ENCODE results near the gene CAMK1D.
"Not testable (repeated sequence)": the region's sequence is repeated elsewhere in the genome, so short reads cannot be mapped to it uniquely, and the experiment has no call there.

CAMK1D gene

GRCh38 chr10:12810046-12810445, 460.7 kb downstream of the CAMK1D start:
- peak; percentile 45 to 55 for ATAC-seq (replicated peaks)
- not testable (repeated sequence) for H3K9me3 Mint-ChIP-seq, H3K27me3 Mint-ChIP-seq, DNase-seq, H3K27ac Mint-ChIP-seq, H3K4me3 Mint-ChIP-seq
- peaks cover 9 to 11% of the 10 kb centered on the region in 2 donors for H3K4me1 Mint-ChIP-seq
- peaks cover 32 to 70% of the 10 kb centered on the region in 2 donors for H3K36me3 Mint-ChIP-seq

- DNase-seq (no peak), ATAC-seq (replicated peaks) (no peak)
- Mint-ChIP-seq H3K4me1 (peaks cover 7 to 11% of the 10 kb centered on the region in 2 donors), H3K27me3 (no peaks in the 10 kb centered on the region), H3K36me3 (peaks cover 42 to 75% of the 10 kb centered on the region in 2 donors), H3K27ac (no peak overlapping the region), H3K9me3 (no peaks in the 10 kb centered on the region), H3K4me3 (no peak overlapping the region)
Measured at GRCh38 chr10:12811826-12812225, 462.5 kb downstream of the CAMK1D start.

GRCh38 chr10:12812571-12812970, 463.2 kb downstream of the CAMK1D start:
- H3K9me3 Mint-ChIP-seq, result no peaks in the 10 kb centered on the region
- peaks cover 7 to 11% of the 10 kb centered on the region in 2 donors for H3K4me1 Mint-ChIP-seq
- H3K36me3 Mint-ChIP-seq, result peaks cover 43 to 73% of the 10 kb centered on the region in 2 donors
- H3K27ac Mint-ChIP-seq, result no peak overlapping the region
- no peak for ATAC-seq (replicated peaks)
- no peaks in the 10 kb centered on the region for H3K27me3 Mint-ChIP-seq
- no peak overlapping the region for H3K4me3 Mint-ChIP-seq
- DNase-seq, result no peak

GRCh38 chr10:12814166-12814565, 464.8 kb downstream of the CAMK1D start:
- Mint-ChIP-seq H3K36me3 (peaks cover 47 to 75% of the 10 kb centered on the region in 2 donors), H3K9me3 (no peaks in the 10 kb centered on the region), H3K27me3 (no peaks in the 10 kb centered on the region), H3K4me1 (peaks cover under 1 to 2% of the 10 kb centered on the region in 2 donors), H3K27ac (no peak overlapping the region), H3K4me3 (no peak overlapping the region)
- DNase-seq (no peak), ATAC-seq (replicated peaks) (no peak)

- H3K4me3 Mint-ChIP-seq, result no peak overlapping the region
- ATAC-seq (replicated peaks) (no peak), DNase-seq (no peak)
- no peak overlapping the region for H3K27ac Mint-ChIP-seq
- H3K4me1 Mint-ChIP-seq, result no peaks in the 10 kb centered on the region
- H3K27me3 Mint-ChIP-seq, result no peaks in the 10 kb centered on the region
- peaks cover 0 to 5% of the 10 kb centered on the region in 2 donors for H3K9me3 Mint-ChIP-seq
- H3K36me3 Mint-ChIP-seq, result peaks cover 50 to 73% of the 10 kb centered on the region in 2 donors
Measured at GRCh38 chr10:12819071-12819470, 469.7 kb downstream of the CAMK1D start.

GRCh38 chr10:12819656-12820055, 470.3 kb downstream of the CAMK1D start:
- Mint-ChIP-seq H3K4me3 (no peak overlapping the region), H3K9me3 (peaks cover 0 to 5% of the 10 kb centered on the region in 2 donors), H3K27me3 (no peaks in the 10 kb centered on the region), H3K4me1 (no peaks in the 10 kb centered on the region), H3K27ac (no peak overlapping the region), H3K36me3 (peaks cover 50 to 73% of the 10 kb centered on the region in 2 donors)
- ATAC-seq (replicated peaks) (no peak), DNase-seq (no peak)

GRCh38 chr10:12822126-12822892, 473.0 kb downstream of the CAMK1D start:
- H3K4me3 Mint-ChIP-seq, result no peak overlapping the region
- no peak for ATAC-seq (replicated peaks)
- peak overlapping the region; percentile 85 for H3K27ac Mint-ChIP-seq
- H3K27me3 Mint-ChIP-seq, result no peaks in the 10 kb centered on the region
- H3K9me3 Mint-ChIP-seq, result peaks cover 0 to 5% of the 10 kb centered on the region in 2 donors
- no peaks in the 10 kb centered on the region for H3K4me1 Mint-ChIP-seq
- peaks cover 47 to 71% of the 10 kb centered on the region in 2 donors for H3K36me3 Mint-ChIP-seq
- DNase-seq, result no peak

GRCh38 chr10:12822893-12823170, 473.5 kb downstream of the CAMK1D start:
- Mint-ChIP-seq H3K4me1 (no peaks in the 10 kb centered on the region), H3K9me3 (peaks cover 0 to 5% of the 10 kb centered on the region in 2 donors), H3K4me3 (no peak overlapping the region), H3K27me3 (no peaks in the 10 kb centered on the region), H3K36me3 (peaks cover 50 to 74% of the 10 kb centered on the region in 2 donors), H3K27ac (peak overlapping the region; percentile 85)
- DNase-seq (no peak), ATAC-seq (replicated peaks) (no peak)

- peaks cover 48 to 77% of the 10 kb centered on the region in 2 donors for H3K36me3 Mint-ChIP-seq
Measured at GRCh38 chr10:12823328-12823727, 474.0 kb downstream of the CAMK1D start.

GRCh38 chr10:12825260-12825849, 476.0 kb downstream of the CAMK1D start:
- no peak overlapping the region for H3K27ac Mint-ChIP-seq
- no peaks in the 10 kb centered on the region for H3K4me1 Mint-ChIP-seq
- H3K4me3 Mint-ChIP-seq, result no peak overlapping the region
- DNase-seq (no peak), ATAC-seq (replicated peaks) (no peak)
- no peaks in the 10 kb centered on the region for H3K27me3 Mint-ChIP-seq
- H3K9me3 Mint-ChIP-seq, result peaks cover 0 to 2% of the 10 kb centered on the region in 2 donors
- peaks cover 48 to 71% of the 10 kb centered on the region in 2 donors for H3K36me3 Mint-ChIP-seq

More at GRCh38 chr10:12823328-12823727, 474.0 kb downstream of the CAMK1D start:
- DNase-seq (no peak), ATAC-seq (replicated peaks) (no peak)
- Mint-ChIP-seq H3K4me1 (no peaks in the 10 kb centered on the region), H3K27me3 (no peaks in the 10 kb centered on the region), H3K9me3 (peaks cover 0 to 5% of the 10 kb centered on the region in 2 donors), H3K27ac (peak overlapping the region; percentile 85), H3K4me3 (no peak overlapping the region)

GRCh38 chr10:12826800-12827372, 477.5 kb downstream of the CAMK1D start:
- H3K36me3 Mint-ChIP-seq, result peaks cover 41 to 70% of the 10 kb centered on the region in 2 donors
- no peak for DNase-seq
- no peaks in the 10 kb centered on the region for H3K27me3 Mint-ChIP-seq
- no peak for ATAC-seq (replicated peaks)
- no peaks in the 10 kb centered on the region for H3K4me1 Mint-ChIP-seq
- H3K27ac Mint-ChIP-seq, result peak overlapping the region; percentile 9
- no peaks in the 10 kb centered on the region for H3K9me3 Mint-ChIP-seq
- no peak overlapping the region for H3K4me3 Mint-ChIP-seq

- Mint-ChIP-seq H3K27ac (no peak overlapping the region), H3K4me1 (no peaks in the 10 kb centered on the region), H3K27me3 (no peaks in the 10 kb centered on the region), H3K36me3 (peaks cover 37 to 68% of the 10 kb centered on the region in 2 donors), H3K4me3 (no peak overlapping the region), H3K9me3 (no peaks in the 10 kb centered on the region)
- DNase-seq (no peak), ATAC-seq (replicated peaks) (no peak)
Measured at GRCh38 chr10:12828736-12829135, 479.4 kb downstream of the CAMK1D start.

- H3K27me3 Mint-ChIP-seq, result no peaks in the 10 kb centered on the region
- H3K4me1 Mint-ChIP-seq, result no peaks in the 10 kb centered on the region
- H3K4me3 Mint-ChIP-seq, result no peak overlapping the region
- no peaks in the 10 kb centered on the region for H3K9me3 Mint-ChIP-seq
- ATAC-seq (replicated peaks) (no peak), DNase-seq (no peak)
- peaks cover 27 to 59% of the 10 kb centered on the region in 2 donors for H3K36me3 Mint-ChIP-seq
- peak overlapping the region; percentile 76 for H3K27ac Mint-ChIP-seq
Measured at GRCh38 chr10:12829831-12830390, 480.6 kb downstream of the CAMK1D start.

- no peak overlapping the region for H3K4me3 Mint-ChIP-seq
- no peaks in the 10 kb centered on the region for H3K27me3 Mint-ChIP-seq
- no peaks in the 10 kb centered on the region for H3K9me3 Mint-ChIP-seq
- no peak overlapping the region for H3K27ac Mint-ChIP-seq
- no peak for ATAC-seq (replicated peaks)
- H3K36me3 Mint-ChIP-seq, result peaks cover 19 to 43% of the 10 kb centered on the region in 2 donors
- DNase-seq, result no peak
- H3K4me1 Mint-ChIP-seq, result no peaks in the 10 kb centered on the region
Measured at GRCh38 chr10:12832096-12832495, 482.7 kb downstream of the CAMK1D start.
